Measurements from ENCODE around the gene DTNB.

DNA sequence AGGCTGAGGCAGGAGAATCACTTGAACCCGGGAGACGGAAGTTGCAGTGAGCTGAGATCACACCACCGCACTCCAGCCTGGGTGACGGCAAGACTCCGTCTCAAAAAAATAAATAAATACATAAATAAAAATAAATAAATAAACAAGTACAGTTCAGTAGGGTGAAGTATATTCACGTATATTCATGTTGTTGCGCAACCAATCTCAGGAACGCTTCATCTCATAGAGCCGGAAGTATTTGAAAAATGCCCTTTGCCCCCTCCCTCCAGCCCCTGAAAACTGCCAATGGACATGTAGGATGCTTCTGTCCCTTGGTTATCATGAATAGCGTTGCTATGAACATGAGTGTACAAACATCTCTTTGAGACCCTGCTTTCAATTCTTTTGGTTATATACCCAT is 132.0 kb downstream of the DTNB start:
- TF ChIP-seq, protein P1, sequence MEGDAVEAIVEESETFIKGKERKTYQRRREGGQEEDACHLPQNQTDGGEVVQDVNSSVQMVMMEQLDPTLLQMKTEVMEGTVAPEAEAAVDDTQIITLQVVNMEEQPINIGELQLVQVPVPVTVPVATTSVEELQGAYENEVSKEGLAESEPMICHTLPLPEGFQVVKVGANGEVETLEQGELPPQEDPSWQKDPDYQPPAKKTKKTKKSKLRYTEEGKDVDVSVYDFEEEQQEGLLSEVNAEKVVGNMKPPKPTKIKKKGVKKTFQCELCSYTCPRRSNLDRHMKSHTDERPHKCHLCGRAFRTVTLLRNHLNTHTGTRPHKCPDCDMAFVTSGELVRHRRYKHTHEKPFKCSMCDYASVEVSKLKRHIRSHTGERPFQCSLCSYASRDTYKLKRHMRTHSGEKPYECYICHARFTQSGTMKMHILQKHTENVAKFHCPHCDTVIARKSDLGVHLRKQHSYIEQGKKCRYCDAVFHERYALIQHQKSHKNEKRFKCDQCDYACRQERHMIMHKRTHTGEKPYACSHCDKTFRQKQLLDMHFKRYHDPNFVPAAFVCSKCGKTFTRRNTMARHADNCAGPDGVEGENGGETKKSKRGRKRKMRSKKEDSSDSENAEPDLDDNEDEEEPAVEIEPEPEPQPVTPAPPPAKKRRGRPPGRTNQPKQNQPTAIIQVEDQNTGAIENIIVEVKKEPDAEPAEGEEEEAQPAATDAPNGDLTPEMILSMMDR (IDR thresholded peaks at IDR 0.05): no peak
- TF ChIP-seq POLR2A (IDR thresholded peaks at IDR 0.05): no peak
- no peak for TF ChIP-seq EP300 (IDR thresholded peaks at IDR 0.05)

Data from ovary (tissue), 3 donors.